Thyroid gland (tissue), 4 donors: ENCODE measurements around the gene MAST4.

Experiments used
- POLR2A ChIP-seq, 2 donors: fragments of 450-650 bp; IDR thresholded peaks; one replicate each; pipeline ENCODE4 v1.6.1; 2017; ENCODE audit warnings: antibody characterized with exemption in 2 of 2, mild to moderate bottlenecking in 2 of 2, moderate library complexity in 1 of 2
- TF ChIP-seq, protein P1 (sequence below), 6 experiments: fragments of 200-600 bp in 3 of 6; fragments of 450-650 bp in 3 of 6; sonication (generic) in 3 of 6; IDR thresholded peaks; one replicate each; pipeline ENCODE4 v1.5.1; 2016 to 2019; ENCODE audit warnings: antibody characterized with exemption in 6 of 6, mild to moderate bottlenecking in 2 of 6, inconsistent platforms in 1 of 6, moderate library complexity in 1 of 6

GRCh38 chr5:66609615-66610014 lies 13.4 kb downstream of the MAST4 start:
- TF ChIP-seq, protein P1, sequence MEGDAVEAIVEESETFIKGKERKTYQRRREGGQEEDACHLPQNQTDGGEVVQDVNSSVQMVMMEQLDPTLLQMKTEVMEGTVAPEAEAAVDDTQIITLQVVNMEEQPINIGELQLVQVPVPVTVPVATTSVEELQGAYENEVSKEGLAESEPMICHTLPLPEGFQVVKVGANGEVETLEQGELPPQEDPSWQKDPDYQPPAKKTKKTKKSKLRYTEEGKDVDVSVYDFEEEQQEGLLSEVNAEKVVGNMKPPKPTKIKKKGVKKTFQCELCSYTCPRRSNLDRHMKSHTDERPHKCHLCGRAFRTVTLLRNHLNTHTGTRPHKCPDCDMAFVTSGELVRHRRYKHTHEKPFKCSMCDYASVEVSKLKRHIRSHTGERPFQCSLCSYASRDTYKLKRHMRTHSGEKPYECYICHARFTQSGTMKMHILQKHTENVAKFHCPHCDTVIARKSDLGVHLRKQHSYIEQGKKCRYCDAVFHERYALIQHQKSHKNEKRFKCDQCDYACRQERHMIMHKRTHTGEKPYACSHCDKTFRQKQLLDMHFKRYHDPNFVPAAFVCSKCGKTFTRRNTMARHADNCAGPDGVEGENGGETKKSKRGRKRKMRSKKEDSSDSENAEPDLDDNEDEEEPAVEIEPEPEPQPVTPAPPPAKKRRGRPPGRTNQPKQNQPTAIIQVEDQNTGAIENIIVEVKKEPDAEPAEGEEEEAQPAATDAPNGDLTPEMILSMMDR (IDR thresholded peaks at IDR 0.05), result no peak
- no peak for TF ChIP-seq POLR2A (IDR thresholded peaks at IDR 0.05)
